SK-N-SH treated with all-trans-retinoic acid at 6 μM for 48 hours (cell line): ENCODE measurements around the gene BCAN.

Experiments used
- SNAI2 ChIP-seq: fragments of 250-450 bp; sonication (Bioruptor Pico); IDR thresholded peaks from 2 replicates; pipeline ENCODE4 v1.5.0; 2020; ENCODE audit warnings: mild to moderate bottlenecking, moderate library complexity
- ZFP3 ChIP-seq: fragments of 250-450 bp; sonication (Bioruptor Pico); IDR thresholded peaks from 2 replicates; pipeline ENCODE4 v1.5.0; 2020; ENCODE audit warnings: mild to moderate bottlenecking, moderate library complexity
- ZFP30 ChIP-seq: fragments of 450-650 bp; formaldehyde crosslinking; IDR thresholded peaks from 2 replicates; pipeline ENCODE4 v1.5.0; 2022; ENCODE audit warnings: mild to moderate bottlenecking, moderate library complexity
- TF ChIP-seq, protein P1 (sequence below): fragments of 250-450 bp; sonication (Bioruptor Pico); IDR thresholded peaks from 2 replicates; pipeline ENCODE4 v1.8.0; 2020; ENCODE audit warnings: mild to moderate bottlenecking, moderate library complexity, borderline replicate concordance
- TF ChIP-seq, protein P2 (sequence below): fragments of 250-450 bp; sonication (Bioruptor Pico); IDR thresholded peaks from 2 replicates; pipeline ENCODE4 v1.8.0; 2021; ENCODE audit warnings: low read depth, mild to moderate bottlenecking, moderate library complexity, borderline replicate concordance

DNA sequence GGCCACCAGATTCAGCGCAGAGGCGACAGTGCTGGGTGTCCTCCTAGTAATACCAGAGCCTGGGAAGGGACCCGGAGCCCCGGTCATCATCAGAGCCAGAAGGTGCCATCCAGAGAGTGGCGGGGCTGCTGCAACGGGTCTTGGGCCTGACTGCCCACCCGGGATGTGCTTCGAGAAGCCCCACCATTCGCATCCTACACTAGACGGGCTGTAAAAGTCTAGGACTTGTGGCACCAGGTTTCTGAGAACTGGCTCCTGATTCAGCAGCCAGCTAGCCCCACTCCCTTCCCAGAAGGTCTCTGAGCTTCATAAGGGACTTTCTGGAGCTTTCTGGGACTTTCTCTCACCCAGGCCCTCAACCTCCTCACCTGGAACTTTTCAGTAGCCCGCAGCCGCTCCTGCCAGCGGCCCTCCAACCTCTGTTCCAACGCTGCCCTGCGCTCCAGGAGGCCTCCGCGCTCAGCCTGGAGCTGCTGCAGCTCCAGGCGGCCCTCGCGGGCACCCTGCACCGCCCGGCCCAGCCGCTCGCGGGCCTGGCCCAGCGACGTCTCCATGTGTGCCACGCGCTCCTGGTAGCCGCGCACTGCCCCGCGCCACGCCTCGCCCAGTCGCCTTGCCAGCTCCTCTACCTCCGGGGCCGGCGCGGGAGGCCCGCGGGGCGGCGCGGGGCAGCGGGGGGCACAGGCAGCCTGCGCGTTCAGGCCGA is 34.4 kb downstream of the BCAN start:
- TF ChIP-seq, protein P1, sequence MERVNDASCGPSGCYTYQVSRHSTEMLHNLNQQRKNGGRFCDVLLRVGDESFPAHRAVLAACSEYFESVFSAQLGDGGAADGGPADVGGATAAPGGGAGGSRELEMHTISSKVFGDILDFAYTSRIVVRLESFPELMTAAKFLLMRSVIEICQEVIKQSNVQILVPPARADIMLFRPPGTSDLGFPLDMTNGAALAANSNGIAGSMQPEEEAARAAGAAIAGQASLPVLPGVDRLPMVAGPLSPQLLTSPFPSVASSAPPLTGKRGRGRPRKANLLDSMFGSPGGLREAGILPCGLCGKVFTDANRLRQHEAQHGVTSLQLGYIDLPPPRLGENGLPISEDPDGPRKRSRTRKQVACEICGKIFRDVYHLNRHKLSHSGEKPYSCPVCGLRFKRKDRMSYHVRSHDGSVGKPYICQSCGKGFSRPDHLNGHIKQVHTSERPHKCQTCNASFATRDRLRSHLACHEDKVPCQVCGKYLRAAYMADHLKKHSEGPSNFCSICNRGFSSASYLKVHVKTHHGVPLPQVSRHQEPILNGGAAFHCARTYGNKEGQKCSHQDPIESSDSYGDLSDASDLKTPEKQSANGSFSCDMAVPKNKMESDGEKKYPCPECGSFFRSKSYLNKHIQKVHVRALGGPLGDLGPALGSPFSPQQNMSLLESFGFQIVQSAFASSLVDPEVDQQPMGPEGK (CRISPR knock-in tag): no peak
- TF ChIP-seq ZFP30 (CRISPR knock-in tag) (no peak), ZFP3 (CRISPR knock-in tag) (no peak), SNAI2 (CRISPR knock-in tag) (no peak)
- TF ChIP-seq, protein P2, sequence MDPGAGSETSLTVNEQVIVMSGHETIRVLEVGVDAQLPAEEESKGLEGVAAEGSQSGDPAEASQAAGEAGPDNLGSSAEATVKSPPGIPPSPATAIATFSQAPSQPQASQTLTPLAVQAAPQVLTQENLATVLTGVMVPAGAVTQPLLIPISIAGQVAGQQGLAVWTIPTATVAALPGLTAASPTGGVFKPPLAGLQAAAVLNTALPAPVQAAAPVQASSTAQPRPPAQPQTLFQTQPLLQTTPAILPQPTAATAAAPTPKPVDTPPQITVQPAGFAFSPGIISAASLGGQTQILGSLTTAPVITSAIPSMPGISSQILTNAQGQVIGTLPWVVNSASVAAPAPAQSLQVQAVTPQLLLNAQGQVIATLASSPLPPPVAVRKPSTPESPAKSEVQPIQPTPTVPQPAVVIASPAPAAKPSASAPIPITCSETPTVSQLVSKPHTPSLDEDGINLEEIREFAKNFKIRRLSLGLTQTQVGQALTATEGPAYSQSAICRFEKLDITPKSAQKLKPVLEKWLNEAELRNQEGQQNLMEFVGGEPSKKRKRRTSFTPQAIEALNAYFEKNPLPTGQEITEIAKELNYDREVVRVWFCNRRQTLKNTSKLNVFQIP (CRISPR knock-in tag): no peak
